Endothelial cell of umbilical vein (primary cell): ENCODE data around the gene CDH11.

Experiments used
- EZH2 ChIP-seq: IDR thresholded peaks from 2 replicates; pipeline ENCODE4 v1.6.1; 2012; ENCODE audit warnings: borderline replicate concordance, low read depth, mild to moderate bottlenecking, moderate library complexity, low read length, inconsistent platforms; ENCODE audit not compliant: severe bottlenecking
- FOS ChIP-seq: IDR thresholded peaks from 2 replicates; pipeline ENCODE4 v1.6.1; 2011; ENCODE audit warnings: mild to moderate bottlenecking, low read length, moderate library complexity, borderline replicate concordance; ENCODE audit not compliant: insufficient read depth
- GATA2 ChIP-seq: IDR thresholded peaks from 2 replicates; pipeline ENCODE4 v1.7.0; 2011; ENCODE audit warnings: low read depth, mild to moderate bottlenecking, moderate library complexity, mixed read lengths, low read length; ENCODE audit not compliant: insufficient read length, insufficient read depth
- JUN ChIP-seq: IDR thresholded peaks from 2 replicates; pipeline ENCODE4 v1.6.1; 2011; ENCODE audit warnings: borderline replicate concordance, low read depth; ENCODE audit not compliant: insufficient read length, insufficient read depth
- MAX ChIP-seq: IDR thresholded peaks from 2 replicates; pipeline ENCODE4 v1.6.1; 2011; ENCODE audit not compliant: insufficient read depth, insufficient read length
- MYC ChIP-seq: IDR thresholded peaks from one replicate; pipeline ENCODE4 v1.6.1; 2011; ENCODE audit warnings: mild to moderate bottlenecking, low read depth, low read length
- POLR2A ChIP-seq: IDR thresholded peaks from 2 replicates; pipeline ENCODE4 v1.6.1; 2012; ENCODE audit warnings: low read depth, mild to moderate bottlenecking, control low read depth, low read length
- POLR2AphosphoS5 ChIP-seq: IDR thresholded peaks from 2 replicates; pipeline ENCODE4 v1.6.1; 2012; ENCODE audit warnings: low read depth, mild to moderate bottlenecking, control low read depth, low read length, moderate library complexity; ENCODE audit not compliant: insufficient read depth
- TF ChIP-seq, protein P1 (sequence below), 2 donors: IDR thresholded peaks; 1 replicate in 1 of 2; 2 replicates in 1 of 2; pipeline ENCODE4 v1.5.1; 2011; ENCODE audit warnings: low read length in 2 of 2, mild to moderate bottlenecking in 2 of 2, moderate library complexity in 2 of 2, control low read depth in 1 of 2, inconsistent platforms in 1 of 2, low read depth in 1 of 2; ENCODE audit not compliant: insufficient read depth in 1 of 2; ENCODE audit errors: extremely low read depth in 1 of 2

GRCh38 chr16:64983963-64984362 is 137.9 kb downstream of the CDH11 start:
- no peak for TF ChIP-seq EZH2
- no peak for TF ChIP-seq POLR2A
- TF ChIP-seq, protein P1, sequence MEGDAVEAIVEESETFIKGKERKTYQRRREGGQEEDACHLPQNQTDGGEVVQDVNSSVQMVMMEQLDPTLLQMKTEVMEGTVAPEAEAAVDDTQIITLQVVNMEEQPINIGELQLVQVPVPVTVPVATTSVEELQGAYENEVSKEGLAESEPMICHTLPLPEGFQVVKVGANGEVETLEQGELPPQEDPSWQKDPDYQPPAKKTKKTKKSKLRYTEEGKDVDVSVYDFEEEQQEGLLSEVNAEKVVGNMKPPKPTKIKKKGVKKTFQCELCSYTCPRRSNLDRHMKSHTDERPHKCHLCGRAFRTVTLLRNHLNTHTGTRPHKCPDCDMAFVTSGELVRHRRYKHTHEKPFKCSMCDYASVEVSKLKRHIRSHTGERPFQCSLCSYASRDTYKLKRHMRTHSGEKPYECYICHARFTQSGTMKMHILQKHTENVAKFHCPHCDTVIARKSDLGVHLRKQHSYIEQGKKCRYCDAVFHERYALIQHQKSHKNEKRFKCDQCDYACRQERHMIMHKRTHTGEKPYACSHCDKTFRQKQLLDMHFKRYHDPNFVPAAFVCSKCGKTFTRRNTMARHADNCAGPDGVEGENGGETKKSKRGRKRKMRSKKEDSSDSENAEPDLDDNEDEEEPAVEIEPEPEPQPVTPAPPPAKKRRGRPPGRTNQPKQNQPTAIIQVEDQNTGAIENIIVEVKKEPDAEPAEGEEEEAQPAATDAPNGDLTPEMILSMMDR (IDR thresholded peaks at IDR 0.05; ENCODE audit: extremely low read depth in 1 of 2, insufficient read depth in 1 of 2, low read depth in 1 of 2, low read length in 2 of 2) = peak; percentile 74 to 79
- no peak for TF ChIP-seq POLR2AphosphoS5
- no peak for TF ChIP-seq FOS
- no peak for TF ChIP-seq GATA2
- no peak for TF ChIP-seq MAX
- no peak for TF ChIP-seq MYC
- TF ChIP-seq JUN = no peak
